Fibroblast of villous mesenchyme (primary cell): ENCODE measurements around the gene ASIC3. TPM values are rescaled to one million over a fixed set of nuclear protein-coding genes. Genes with fewer than 3 reads are reported as not detected.
A peak's percentile ranks its signal among the peaks of the same experiment; 100 is the strongest.

Experiments used
- DNase-seq: peaks from one replicate; pipeline ENCODE4 v3.0.0-alpha.2; 2010; ENCODE audit warnings: low read depth
- H3K4me3 ChIP-seq: 2 replicates; pipeline ENCODE4 v1.5.1; 2011; ENCODE audit warnings: low read depth, mild to moderate bottlenecking, low read length
- total RNA-seq: library from RNA; depleted of rRNA; stranded (reverse); fragments of >200 nt; gene quantifications from 2 replicates; pipeline ENCODE4 v1.2.3, GENCODE V29; 2012
- TF ChIP-seq, protein P1 (sequence below): IDR thresholded peaks from 2 replicates; pipeline ENCODE4 v1.5.1; 2012; ENCODE audit warnings: low read depth, mild to moderate bottlenecking, low read length; ENCODE audit not compliant: insufficient read depth

Gene ASIC3
- total RNA-seq, 1 donor, result under 0.01 TPM

DNA sequence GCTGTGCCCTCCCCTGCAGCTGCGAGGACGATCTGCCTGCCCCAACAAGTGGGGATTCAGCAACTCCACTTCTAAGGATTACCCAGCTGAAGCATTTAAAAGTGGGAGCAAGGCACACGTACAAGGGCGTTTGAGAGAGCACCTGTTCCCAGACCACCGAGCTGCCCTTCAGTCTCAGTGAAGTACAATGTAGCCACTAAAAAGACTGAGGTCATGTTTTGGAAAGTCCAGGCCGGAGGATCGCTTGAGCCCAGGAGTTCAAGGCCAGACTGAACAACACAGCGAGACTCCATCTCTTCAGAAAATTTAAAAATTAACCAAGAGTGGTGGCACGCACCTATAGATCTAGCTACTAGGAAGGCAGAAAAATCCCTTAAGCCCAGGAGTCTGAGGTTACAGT, 42.8 kb upstream of the ASIC3 start:
- no peak for DNase-seq
- no peak overlapping the region for H3K4me3 ChIP-seq
- TF ChIP-seq, protein P1, sequence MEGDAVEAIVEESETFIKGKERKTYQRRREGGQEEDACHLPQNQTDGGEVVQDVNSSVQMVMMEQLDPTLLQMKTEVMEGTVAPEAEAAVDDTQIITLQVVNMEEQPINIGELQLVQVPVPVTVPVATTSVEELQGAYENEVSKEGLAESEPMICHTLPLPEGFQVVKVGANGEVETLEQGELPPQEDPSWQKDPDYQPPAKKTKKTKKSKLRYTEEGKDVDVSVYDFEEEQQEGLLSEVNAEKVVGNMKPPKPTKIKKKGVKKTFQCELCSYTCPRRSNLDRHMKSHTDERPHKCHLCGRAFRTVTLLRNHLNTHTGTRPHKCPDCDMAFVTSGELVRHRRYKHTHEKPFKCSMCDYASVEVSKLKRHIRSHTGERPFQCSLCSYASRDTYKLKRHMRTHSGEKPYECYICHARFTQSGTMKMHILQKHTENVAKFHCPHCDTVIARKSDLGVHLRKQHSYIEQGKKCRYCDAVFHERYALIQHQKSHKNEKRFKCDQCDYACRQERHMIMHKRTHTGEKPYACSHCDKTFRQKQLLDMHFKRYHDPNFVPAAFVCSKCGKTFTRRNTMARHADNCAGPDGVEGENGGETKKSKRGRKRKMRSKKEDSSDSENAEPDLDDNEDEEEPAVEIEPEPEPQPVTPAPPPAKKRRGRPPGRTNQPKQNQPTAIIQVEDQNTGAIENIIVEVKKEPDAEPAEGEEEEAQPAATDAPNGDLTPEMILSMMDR, result no peak

DNA sequence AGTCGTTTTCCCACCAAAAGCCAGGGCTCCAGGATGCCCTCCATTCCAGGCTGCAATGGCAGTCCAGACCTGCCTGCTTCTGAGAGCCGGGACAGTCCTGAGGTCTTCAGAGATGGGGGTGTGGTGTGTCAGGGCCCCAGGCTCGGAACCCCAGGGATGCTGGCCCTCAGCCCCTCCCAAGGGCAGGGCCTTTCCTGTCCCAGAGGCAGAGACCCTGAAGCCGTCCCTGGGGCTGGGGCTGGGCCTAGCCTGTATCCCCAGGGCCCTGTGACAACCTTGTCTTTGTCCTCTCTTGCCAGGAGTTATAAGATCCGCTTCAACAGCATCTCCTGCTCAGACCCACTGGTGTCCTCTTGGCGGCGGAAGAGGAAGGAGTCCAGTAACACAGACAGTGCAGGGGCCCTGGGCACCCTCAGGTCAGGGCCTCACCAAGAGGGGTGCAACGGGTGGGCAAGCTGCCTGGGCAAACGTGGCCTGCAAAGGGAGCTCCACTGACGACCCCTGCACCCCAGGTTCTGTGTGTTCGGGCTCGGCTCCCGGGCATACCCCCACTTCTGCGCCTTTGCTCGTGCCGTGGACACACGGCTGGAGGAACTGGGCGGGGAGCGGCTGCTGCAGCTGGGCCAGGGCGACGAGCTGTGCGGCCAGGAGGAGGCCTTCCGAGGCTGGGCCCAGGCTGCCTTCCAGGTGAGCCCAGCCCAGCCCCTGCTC, 41.6 kb upstream of the ASIC3 start:
- H3K4me3 ChIP-seq, result no peak overlapping the region
- no peak for DNase-seq
- TF ChIP-seq, protein P1, result no peak

DNA sequence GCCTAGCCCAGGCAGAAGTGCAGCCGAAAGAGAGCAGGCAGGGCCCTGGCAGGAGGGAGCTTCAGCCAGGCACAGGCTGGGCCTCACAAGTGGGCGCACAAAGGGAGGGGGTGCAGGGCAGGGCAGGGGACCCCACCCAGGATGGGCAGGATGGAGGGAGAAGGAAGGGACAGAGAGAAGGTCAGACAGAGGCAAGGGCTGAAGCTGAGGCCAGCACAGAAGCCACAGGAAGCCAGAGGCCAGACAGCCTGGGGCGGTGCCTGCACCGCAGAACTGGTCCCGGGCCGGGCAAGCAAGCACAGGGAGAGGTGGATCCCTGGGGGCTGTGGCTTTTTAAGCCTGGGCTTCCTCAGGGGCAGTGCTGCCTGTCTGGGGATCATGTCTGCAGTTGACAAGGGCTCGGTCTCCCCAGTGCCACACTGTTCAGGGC, 40.8 kb upstream of the ASIC3 start:
- DNase-seq, result no peak
- TF ChIP-seq, protein P1, result no peak
- H3K4me3 ChIP-seq, result no peak overlapping the region

DNA sequence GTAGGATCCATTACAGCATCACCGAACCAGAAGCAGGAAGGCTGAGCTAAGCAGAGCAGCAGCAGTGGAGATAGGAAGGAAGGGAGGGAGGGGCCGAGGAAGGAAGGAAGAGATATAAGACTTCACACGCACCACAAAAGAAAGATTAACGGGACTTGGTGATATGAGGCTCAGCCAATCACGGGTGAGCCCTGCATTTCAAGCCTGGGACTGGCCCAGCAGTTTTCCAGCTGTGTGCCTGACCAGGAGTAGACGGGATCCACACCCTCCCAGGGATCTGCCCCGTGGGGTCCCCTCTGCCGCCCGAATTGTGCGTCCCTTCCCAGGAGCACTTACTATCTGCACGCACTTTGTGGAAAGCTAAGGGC, 40.2 kb upstream of the ASIC3 start:
- peak; percentile 77 for DNase-seq
- H3K4me3 ChIP-seq, result peak overlapping the region; percentile 46
- TF ChIP-seq, protein P1, result no peak

DNA sequence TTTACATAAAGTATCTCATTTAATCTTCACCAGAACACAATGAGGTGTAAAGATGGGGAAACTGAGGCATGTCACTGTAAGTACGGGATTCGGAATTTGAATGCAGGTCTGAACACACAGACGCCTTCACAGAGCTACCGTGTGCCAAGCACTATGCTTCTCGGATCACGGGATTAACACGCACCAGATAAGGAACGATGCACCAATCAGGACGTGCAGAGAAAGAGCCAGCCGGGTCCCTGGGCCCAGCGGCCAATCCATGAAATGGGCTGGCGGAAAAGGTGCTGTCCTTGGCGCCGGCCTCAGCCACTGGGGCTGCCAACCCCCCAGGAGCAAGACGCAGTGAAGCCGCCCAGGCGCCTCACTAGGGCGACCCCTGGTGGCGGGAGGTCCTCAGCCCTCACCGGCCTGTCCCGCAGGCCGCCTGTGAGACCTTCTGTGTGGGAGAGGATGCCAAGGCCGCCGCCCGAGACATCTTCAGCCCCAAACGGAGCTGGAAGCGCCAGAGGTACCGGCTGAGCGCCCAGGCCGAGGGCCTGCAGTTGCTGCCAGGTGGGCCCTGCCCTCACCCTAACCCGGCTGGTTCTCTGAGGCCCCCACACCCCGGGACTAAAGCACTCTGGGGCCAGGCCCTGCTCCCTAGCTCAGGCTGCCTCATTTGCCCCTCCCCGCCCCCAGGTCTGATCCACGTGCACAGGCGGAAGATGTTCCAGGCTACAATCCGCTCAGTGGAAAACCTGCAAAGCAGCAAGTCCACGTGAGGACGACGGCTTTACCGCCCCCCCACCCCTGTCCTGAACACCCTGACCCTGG, 39.6 kb upstream of the ASIC3 start:
- H3K4me3 ChIP-seq, result peak overlapping the region; percentile 46
- TF ChIP-seq, protein P1, result peak; percentile 80
- peak; percentile 60 for DNase-seq

DNA sequence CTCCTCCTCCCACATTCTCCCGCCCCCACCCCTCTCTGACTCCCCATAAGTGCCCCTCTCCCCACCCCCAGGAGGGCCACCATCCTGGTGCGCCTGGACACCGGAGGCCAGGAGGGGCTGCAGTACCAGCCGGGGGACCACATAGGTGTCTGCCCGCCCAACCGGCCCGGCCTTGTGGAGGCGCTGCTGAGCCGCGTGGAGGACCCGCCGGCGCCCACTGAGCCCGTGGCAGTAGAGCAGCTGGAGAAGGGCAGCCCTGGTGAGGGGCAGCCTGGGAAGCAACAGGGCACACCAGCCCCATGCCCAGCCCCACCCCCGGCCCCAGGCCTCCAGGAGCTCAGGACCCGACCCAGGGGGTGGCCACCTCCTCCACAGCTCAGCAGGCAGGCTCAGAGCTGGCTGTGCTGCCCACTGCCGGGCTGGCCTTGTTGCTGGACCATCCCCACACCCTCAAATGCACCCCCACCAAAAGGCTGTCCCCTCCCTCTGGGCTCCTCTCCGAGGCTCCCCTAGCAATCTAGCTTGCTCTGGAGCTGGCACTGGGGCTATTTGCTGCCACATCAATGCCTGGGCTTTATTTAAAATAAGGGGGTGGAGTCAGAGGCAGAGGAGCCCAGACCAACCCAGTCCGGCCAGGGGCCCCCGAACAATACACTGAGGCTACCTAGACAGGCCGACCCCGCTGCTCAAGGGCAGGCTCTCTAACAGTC, 38.8 kb upstream of the ASIC3 start:
- no peak for DNase-seq
- TF ChIP-seq, protein P1, result no peak
- H3K4me3 ChIP-seq, result no peak overlapping the region
